GM20431 (cell line): Measurements from ENCODE around the gene C3orf62.

Experiments
- in situ Hi-C: fragments of 300-500 bp; cut with MseI, MboI; formaldehyde crosslinking; loops from one replicate; pipeline ENCODE4 v1.15.0; 2020; ENCODE audit warnings: low sequenced_read_pairs; ENCODE audit not compliant: unreplicated experiment

C3orf62 gene

DNA sequence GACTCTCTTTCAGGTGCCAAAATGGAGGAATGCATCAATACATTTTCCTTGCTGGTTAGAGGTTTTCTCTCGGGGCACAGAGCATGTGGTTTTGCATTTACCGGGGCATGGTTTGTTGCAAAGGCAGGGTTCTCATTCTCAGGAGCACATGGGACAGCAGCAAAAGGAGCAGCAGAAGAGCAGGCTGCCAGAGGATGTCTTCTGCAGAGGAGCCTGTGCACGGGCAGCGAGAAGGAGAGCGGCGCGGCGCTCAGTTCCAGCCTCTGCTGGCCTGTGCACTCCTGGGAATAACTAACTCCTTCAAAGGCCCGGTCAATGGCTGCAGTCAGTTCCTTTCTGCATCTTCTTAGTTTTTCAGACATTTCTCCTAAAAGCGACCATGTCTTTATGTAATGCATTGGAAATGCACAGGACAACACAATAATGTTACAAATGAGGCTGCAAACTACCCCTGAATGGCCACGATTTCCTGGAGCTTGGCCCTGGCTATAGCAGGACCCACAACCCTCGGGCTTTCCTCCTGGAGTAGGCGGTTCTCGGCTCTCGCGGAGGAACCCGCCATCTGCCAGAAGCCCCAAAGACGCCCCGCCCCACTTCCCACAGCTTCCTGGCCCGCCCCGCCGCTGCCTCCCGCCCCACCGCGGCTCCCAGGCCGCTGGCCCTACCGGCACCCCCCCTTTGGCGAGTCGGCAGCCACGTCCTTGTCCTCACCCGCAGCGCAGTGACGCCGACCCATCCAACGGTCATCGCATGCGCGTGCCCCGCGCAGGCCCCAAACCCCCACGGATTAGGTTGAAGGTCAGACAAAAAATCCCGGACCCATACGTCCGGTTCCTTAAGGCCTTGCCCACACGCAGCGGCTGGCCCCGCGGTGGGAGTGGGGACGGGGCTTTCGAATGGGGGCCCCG, at the start of gene C3orf62:
C3orf62 (minus strand) TSS at position 758 of the 908 bp plus-strand sequence; CDS start at position 398, 360 bp downstream.
- in situ Hi-C loops = no loop called here

DNA sequence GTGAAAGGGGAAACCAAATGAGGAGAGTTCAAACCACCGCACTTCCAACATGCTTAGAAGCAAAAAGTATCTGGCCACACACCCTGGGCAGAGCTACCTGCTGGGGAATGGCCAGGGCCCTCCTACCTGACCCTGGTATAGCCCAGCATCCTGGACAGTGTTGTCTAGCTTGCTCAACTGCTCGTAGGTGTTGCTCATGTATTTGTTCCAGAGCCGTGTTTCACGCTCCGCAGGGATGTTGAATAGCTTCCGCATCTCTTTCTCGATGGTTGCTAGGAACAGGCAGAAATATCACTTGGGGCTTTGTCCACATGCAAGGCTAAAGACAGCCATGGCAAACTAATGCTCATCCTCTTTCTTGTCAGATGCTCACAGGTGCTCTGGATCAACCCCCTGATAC, 47.7 kb upstream of the C3orf62 start:
- in situ Hi-C loops = no loop called here

DNA sequence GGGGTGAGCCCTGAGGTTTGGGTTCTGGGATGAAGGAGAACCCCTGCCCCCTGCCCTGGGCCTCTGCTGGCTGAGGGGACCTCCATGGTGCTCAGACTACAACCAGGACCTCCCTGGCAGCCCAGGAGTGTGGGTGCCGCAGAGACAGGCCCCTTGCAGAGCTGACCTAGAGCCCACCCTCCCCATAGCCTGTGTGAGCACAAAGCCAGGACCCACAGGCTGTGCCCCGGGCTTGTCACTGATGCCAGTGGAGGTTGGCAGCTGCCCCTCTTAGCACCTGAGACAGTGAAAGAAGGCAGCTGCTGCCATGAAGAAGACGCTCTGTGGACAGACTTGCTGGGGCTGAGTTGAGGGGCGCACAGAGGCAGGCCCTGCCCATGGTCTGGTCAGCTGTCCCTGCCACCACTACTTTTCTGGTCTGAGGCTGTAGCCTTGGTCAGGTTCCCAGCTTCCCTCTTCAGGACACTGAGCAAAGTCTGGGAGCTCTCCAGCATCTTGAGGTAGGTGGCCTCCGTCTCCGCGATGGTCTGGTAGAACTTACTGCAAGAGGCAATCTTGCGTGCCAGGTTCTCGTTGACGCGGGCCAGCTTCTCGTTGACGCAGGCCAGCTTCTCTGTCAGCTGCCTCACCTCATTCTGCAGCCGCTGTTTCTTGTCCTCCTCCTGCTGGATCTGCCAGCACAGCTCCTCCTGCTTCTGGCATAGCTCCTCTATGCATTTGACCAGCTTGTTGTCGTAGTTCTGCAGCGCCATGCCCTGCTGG, 39.8 kb upstream of the C3orf62 start:
- in situ Hi-C loops = no loop called here

DNA sequence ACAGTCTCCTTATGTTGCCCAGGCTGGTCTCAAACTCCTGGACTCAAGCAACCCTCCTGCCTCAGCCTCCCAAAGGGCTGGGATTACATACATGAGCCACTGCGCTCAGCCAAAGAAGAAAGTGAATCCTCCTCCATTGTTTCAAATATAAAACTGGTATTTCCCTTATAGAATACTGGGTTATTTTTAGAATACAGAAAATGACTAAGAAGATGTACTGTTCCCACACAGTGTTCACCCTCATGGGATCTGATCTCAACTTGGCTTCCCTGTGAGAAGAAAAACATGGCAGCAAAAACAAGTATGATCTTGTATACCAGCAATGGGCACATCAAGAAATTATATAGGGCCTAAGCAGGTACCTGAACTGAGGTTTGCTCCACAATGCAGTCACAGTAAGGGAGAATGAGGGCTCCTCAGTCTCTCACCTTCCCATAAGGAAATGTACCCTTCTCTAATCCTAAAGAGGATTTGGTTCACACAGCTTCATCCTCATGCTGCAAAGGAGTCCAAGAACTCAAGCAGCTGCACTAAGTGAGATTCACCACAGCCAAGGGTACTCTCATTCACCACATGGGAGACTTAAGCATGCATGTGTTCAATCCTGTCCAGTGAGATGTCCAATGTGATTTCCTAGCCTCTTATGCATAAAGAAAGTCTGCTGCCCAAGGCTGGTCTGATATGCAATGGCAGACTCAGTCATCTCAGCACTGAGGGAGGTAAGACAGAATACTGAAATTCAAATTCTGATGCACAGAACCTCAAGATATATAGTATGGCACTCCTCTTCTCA, 37.1 kb upstream of the C3orf62 start:
- in situ Hi-C loops = no loop called here

DNA sequence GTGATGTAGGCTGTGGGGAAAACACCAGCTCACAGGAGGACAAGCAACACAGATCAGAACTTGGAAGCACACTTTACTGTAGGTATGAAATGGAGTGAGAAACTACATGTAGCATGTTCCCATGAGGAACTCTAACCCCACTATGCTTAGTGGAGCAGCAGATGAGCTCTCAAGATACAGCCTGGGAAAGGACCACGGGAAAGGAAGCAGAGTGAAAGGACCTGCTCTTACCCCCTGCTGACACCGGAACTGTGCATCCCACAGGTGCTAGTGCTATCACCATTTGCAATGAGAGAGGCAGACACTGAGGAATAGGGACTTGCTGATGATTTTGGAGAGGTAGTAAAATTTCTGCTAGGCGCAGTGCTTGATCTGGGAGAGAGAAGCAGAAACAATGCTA, 34.3 kb upstream of the C3orf62 start:
- in situ Hi-C loops = no loop called here

DNA sequence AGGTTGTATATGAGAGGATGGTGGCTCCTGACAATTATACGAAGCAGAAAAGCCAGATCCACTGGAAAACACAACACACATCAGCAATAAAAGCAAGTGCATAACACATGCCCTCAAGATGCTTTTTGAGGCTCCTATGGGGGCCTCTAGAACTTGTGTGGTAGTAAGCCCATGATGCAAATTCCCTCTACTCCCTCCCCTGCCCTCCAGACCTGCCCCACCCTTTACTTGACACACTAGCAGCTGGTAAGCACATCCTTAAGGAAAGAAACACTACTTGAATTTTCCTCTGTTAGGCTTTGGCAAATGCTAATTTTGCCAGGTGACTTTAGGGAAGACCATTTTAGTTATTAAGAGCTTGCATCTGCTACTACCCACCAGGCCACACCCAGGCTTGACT, 33.6 kb upstream of the C3orf62 start:
- in situ Hi-C loops = no loop called here

DNA sequence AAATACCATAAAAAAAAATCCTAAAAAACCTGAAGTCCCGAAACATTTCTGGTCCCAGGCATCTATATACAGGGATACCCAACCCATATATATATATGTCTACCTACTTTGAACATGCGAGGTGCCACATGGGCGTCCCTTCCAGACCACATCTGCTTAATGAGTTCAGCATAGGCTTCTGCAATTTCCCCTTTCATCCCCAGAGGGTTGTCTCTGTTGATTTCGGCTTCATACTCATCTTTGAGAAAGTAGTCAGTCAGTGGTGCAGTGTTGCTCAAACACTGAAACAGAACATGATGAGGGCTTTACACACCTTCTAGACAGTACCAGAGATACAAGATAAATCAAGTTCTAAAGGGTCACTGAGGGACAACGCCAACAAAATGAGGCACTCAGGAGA, 28.6 kb upstream of the C3orf62 start:
- in situ Hi-C loops = no loop called here

DNA sequence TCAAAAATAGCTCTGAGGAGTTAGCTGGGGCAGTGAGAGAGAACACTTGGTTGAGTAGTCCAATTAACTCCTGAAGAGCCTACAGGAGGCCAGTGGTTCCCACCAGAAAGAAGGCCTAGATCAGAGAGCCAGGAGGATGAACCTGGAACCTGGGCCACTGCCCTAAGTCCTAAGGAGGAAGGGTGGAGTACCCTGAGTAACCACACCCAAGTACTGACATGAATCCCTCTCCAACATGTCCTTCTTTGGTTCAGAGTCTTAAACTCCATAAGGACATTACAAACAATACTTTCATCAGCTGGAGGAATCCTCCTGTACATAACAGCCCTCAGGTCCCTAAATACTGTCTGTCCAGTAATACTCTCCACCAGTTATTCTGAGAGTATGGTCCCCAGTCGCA, 25.6 kb upstream of the C3orf62 start:
- in situ Hi-C loops = no loop called here

DNA sequence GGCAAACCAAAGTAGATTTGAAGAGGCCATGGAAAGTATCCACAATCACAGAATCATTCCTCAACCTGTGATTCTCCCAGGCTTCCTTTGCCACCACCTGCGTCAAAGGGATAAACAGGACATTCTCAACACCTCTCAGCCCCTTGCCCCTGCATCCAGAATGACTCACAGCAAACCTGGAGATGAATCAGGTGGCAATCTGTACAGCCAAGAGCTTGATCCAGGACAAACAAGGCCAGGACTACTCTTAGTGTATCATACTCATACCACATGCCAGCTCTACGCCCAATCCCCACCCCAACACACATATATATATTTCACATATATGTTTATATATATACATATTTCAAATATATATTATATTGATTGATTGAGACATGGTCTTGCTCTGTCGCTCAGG, 23.6 kb upstream of the C3orf62 start:
- in situ Hi-C loops = no loop called here

DNA sequence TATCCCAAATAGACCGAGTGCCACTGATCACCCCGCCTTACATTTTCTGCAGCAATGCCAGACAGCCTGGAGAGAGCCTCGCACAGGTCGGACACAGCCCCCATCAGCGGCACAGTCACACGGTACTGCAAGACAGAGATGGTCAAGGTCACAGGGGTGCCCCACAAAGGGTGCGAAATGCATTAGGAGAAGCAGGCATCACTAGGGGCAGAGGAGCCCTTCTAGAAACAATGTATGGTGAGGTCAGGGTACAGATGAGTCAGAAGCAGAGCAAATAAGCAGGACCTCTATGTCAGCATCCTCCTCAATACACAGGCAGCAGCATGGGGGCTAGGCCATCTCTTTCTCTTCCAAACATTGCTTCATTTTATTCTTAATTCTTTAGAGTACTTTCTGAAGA, 21.5 kb upstream of the C3orf62 start:
- in situ Hi-C loops = no loop called here

DNA sequence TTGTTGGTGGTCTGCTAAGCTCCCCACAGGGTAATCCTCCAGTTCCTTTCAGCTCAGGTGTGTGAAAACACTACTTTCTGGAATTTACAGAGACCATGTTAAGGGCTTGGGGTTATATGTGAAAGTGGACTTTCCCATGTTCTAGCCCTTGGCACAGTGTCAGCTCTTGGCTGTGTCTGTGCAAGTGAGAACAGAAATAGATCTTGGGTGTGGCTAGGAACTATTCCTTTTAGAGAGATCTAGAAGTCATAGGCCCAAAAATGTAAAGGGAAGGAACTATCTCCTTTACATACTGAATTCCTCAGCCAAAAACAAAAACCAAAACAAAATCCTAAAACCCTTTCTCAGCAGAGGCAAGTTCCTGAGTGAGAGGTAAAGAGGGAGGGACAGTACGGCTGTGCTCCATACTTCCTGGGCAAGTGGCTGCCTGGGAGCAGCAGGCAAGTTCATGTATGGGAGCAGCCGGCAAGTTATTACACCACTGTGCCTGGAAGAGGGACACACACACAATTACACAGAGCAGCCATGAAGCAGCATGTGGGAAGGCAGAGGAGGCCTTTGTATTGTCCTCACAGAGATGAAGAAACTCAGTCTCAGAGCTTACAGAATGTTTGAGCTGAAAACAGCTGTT, 19.9 kb upstream of the C3orf62 start:
- in situ Hi-C loops = no loop called here

DNA sequence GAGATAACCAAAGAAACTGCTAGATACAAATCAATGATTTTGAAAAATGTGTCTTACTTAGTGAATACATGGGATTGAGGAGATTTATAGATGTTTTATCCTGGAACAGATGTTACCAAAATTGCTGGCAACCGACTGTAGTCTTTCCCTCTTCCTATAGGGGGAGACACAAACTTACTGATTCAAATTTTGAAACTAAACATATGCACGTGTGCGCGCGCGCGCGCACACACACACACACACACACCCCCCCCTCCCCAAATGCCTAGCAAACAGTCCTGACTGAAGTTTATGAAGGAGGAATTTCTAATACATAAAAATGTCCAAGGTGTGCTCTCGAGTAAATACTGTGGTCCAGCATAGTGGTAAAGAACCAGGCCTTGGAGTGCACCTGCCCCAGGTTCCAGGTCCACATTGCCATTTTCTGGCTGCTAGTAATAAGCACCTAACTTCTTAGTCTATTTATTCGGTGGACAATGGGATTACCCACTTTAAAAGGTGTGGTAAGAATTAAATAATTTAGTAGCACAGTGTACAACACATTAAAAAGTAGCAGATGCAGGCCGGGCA, 18.5 kb upstream of the C3orf62 start:
- in situ Hi-C loops = no loop called here

DNA sequence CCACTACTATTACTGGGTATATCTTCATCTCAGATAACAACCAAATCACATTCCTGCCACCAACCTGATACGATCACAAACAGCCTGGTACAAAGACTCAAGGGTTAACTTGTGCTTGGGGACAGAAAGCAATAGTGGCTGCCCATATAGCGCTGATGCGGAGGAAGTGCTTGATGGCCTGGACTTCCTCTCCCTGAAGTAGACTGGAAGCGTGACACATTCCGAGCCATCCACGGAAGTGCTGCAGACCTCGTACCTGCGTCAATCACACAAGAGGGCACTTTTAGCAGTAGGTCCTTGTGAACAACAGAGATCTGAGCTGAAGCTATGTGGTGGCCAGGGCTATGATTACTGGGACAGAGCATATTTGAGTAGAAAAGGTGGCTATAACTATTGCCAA, 17.3 kb upstream of the C3orf62 start:
- in situ Hi-C loops = no loop called here

DNA sequence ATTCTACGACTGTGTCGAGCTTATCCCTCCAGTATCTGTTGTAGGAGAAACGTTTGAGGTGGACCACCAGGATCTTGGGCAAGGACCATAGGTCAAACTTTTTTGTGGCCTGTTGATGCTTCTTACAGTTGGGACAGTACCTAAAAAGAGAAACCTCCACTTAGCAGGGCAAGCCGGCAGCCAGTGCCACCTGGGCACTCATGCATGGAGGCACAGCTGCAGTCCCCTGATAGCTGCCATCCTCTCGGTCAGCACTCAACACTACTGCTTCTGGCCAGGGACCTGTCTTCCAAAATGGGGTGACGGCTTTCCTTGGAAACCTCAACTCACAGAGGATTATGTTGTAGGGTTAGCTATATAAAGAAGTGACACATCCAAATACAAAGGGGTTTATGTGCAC, 7.0 kb upstream of the C3orf62 start:
- in situ Hi-C loops = no loop called here

DNA sequence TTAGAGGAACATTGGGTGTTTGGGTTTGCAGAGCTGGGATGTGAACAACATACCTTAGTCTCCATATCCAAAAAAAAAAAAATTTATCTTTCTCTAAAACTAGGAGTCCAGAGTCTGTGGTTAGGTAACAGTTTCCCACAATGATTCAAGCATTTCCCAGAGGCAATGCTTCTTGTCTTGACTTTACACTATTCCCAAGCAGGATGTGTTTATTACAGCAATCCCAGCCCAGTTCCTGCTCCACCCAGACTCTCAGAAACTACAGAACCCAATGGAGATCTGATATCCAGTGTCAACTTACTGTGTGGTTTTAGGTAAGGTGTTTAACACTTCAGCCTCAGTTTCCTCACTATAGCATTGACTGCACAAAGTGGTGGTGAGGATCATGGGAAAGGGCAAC, 2.3 kb upstream of the C3orf62 start:
- in situ Hi-C loops = no loop called here

DNA sequence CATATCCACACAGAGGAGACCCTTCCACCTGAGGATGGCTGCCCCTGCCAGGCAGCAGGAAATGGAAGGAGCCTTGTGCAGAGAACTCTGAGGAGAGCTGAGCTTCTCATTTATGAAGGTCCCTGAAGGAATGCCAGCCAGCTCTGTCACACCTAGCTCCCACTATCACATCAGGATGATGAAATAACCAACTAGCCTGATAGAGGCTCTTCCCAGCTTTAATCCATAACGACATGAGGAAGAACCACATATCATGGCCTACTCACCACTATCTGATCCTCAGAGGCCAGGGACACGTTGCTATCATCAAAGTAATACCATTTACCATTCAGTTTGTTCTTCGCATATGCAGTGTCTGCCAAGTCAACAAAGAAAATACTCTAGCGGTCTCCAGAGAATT, 1.5 kb upstream of the C3orf62 start:
- in situ Hi-C loops = no loop called here

DNA sequence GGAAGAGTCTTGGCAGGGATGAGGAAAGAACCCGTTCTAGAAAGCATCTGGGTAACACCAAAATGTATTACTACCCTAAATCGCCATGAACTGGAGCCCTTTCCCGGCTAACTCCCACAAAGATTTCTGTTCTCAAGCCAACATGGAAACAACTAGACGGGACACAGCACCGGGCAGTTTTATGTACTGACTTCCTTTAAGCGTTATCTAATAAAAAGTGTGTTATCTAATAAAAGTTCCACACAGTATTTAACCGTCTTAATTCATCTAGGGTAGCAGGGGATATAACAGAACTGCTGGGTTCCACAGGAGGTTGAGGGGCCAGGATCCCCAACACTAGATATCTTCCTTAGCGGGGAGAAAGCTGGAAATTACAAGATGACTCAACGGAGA, 347 bp upstream of the C3orf62 start:
- in situ Hi-C loops = no loop called here

DNA sequence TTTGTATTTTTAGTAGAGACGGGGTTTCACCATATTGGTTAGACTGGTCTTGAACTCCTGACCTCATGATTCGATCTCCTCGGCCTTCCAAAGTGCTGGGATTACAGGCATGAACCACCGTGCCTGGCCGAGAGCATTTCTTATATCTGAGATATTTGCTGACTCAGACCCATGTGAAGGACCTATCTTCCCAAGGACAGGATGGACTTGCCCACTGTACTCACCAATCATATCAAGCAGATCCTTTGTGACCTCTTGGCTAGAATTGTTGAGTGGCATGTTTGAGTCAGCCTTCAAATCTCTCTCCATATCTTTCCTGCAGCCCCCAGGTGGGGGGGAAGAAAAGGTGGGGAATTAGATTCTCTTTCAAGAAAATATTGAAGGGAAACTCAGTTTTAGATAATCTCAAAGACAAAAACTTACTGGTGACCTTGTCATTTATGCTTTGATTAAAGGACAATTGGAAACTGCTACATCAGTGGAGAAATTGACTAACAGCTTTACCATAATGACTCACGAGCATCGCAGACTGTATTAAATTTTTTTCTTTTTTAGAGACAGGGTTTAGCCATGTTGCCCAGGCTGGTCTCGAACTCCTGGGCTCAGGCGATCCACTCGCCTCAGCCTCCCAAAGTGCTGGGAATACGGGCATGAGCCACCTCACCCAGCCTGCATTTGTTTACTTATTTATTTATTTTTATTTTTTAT, 3.1 kb downstream of the C3orf62 start:
- in situ Hi-C loops = no loop called here

DNA sequence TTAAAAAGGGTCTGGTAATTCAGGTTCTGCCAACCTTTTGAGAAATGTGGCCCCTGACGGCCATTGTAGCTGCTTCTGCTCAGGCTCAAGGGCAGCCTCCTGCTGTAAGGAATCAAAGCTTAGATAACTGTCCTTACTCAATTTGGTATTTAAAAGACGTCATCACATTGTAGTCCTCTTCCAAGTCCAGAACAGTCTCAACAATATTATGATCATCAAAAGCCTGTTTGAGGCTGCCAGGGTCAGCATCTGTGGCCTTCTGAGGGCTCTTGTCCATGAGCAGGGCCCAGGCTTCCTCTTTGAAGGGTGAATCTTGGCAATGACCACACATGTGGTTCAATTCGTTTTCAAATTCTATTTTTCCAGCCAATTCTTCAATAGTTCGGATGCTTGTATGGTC, 6.0 kb downstream of the C3orf62 start:
- in situ Hi-C loops = no loop called here
